Right atrium auricular region (tissue), 2 donors: Measurements from ENCODE around the gene ATXN10. TPM values are rescaled to one million over a fixed set of nuclear protein-coding genes. Genes with fewer than 3 reads are reported as not detected.
A peak's percentile ranks its signal among the peaks of the same experiment; 100 is the strongest.

Experiments
- DNase-seq: peaks from one replicate; pipeline ENCODE4 v3.0.0-alpha.2; 2019; ENCODE audit warnings: low spot score
- H3K27ac ChIP-seq, 2 donors: fragments of 200-600 bp; sonication (generic); 1 replicate in 1 of 2; 2 replicates in 1 of 2; pipeline ENCODE4 v1.5.1; 2016 to 2019
- H3K27me3 ChIP-seq, 2 donors: fragments of 200-600 bp; sonication (generic); one replicate each; pipeline versions ENCODE4 v1.5.1 to v1.6.0; 2017 to 2019
- H3K36me3 ChIP-seq: fragments of 200-600 bp; sonication (generic); one replicate; pipeline ENCODE4 v1.5.1; 2016
- H3K4me1 ChIP-seq, 2 donors: fragments of 200-600 bp; sonication (generic); one replicate each; pipeline versions ENCODE4 v1.5.1 to v1.6.0; 2017 to 2019
- H3K4me3 ChIP-seq, 2 donors: fragments of 200-600 bp; sonication (generic); 1 replicate in 1 of 2; 2 replicates in 1 of 2; pipeline ENCODE4 v1.5.1; 2017 to 2019; ENCODE audit warnings: mild to moderate bottlenecking in 1 of 2, moderate library complexity in 1 of 2
- H3K9me3 ChIP-seq, 2 donors: fragments of 200-600 bp; sonication (generic); one replicate each; pipeline ENCODE4 v1.5.1; 2019
- total RNA-seq, 2 donors: library from RNA; depleted of rRNA; stranded (reverse); fragments of >200 nt; gene quantifications; one replicate each; pipeline ENCODE4 v1.1.0, GENCODE V29; 2016
- TF ChIP-seq, protein P1 (sequence below), 2 donors: fragments of 200-600 bp; sonication (generic); IDR thresholded peaks; one replicate each; pipeline ENCODE4 v1.5.1; 2019; ENCODE audit warnings: antibody characterized with exemption in 2 of 2

Gene ATXN10
- total RNA-seq, 2 donors from 2014 or later: 85.3 to 88.5 TPM

DNA sequence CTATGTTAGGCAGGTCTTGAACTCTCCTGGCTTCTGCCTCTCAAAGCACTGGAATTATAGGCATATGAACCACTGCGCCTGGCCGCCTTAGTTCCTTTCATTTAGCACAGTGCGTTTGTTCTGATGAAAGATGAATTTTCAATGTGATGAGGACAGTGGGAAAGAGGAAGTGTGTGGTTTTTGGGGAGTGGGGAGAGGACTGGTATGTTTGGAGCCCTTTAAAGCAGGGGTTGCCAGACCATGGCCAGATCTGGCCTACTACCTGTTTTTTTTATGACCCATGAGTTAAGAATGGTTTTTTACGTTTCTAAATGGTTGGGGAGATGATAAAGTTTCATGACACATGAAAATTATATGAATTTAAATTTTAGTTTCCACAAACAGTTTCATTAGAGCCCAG lies 12.5 kb downstream of the ATXN10 start:
- no peak for DNase-seq
- H3K4me1 ChIP-seq: peaks cover 0 to 50% of the 10 kb centered on the region in 2 donors
- TF ChIP-seq, protein P1, sequence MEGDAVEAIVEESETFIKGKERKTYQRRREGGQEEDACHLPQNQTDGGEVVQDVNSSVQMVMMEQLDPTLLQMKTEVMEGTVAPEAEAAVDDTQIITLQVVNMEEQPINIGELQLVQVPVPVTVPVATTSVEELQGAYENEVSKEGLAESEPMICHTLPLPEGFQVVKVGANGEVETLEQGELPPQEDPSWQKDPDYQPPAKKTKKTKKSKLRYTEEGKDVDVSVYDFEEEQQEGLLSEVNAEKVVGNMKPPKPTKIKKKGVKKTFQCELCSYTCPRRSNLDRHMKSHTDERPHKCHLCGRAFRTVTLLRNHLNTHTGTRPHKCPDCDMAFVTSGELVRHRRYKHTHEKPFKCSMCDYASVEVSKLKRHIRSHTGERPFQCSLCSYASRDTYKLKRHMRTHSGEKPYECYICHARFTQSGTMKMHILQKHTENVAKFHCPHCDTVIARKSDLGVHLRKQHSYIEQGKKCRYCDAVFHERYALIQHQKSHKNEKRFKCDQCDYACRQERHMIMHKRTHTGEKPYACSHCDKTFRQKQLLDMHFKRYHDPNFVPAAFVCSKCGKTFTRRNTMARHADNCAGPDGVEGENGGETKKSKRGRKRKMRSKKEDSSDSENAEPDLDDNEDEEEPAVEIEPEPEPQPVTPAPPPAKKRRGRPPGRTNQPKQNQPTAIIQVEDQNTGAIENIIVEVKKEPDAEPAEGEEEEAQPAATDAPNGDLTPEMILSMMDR (IDR thresholded peaks at IDR 0.05): no peak
- no peaks in the 10 kb centered on the region for H3K27me3 ChIP-seq
- no peaks in the 10 kb centered on the region for H3K9me3 ChIP-seq
- H3K4me3 ChIP-seq: no peak overlapping the region
- no peaks in the 10 kb centered on the region for H3K36me3 ChIP-seq
- H3K27ac ChIP-seq: no peak overlapping the region

DNA sequence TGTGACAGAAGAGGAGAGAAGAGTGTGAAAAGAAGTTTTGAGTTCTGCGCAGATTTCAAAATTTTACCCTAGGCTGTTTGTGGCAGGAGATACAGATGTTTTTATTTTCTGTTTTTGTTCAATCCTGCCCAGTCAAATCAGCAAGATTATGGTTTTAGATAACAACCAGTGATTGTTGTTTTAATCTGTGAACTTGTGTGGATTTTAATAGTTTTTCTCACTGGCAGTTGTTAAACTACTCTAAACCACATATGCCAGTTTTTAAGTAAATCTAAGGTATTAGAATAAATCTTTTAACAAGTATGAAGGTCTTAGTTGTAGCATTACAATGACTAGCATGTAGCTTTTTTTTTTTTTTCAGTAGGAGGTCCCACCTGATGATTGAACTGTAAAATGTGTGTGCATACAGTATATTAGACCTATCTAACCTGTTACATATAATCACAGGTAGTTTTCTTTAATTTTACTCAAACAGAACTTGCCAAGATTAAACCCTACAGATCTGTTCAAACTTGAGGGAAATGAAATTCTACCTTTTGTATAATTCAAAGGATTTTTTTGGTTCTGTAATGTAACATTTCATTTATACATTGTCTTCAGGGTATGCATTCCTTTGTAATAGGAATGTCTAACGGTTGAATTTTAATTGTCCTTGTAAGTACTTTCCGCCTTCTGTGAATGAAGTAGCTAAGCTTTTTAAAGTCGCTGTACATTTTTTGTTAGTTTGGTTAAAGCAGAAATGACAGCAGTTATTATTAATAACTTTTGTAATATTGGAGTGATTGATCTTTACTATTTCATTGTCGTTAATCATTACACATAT lies 13.3 kb downstream of the ATXN10 start:
- no peaks in the 10 kb centered on the region for H3K36me3 ChIP-seq
- peaks cover 0 to 54% of the 10 kb centered on the region in 2 donors for H3K4me1 ChIP-seq
- H3K27ac ChIP-seq: no peak overlapping the region
- no peak for DNase-seq
- H3K9me3 ChIP-seq: no peaks in the 10 kb centered on the region
- TF ChIP-seq, protein P1 (IDR thresholded peaks at IDR 0.05): no peak
- no peaks in the 10 kb centered on the region for H3K27me3 ChIP-seq
- H3K4me3 ChIP-seq: no peak overlapping the region

DNA sequence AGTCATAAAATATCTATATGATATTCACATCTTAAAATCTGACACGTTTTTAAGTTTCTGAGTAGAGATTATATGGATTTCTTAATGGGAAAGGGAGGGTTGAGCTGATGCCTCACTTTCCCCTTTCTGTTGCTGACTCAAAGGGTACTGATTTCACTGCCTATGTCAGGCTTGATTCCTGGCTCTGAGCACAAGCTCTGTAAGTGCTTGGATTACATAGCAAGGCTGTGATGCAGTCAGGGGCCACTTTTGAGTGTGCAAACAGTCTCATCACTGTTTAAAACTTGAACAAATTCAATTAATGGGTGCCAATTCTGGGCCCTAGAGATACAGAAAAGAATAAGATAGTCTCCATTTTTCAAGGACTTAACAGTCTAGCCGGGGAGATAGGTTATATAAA lies 14.4 kb downstream of the ATXN10 start:
- DNase-seq: no peak
- Histone ChIP-seq H3K27ac (peak overlapping the region in 1 of 2 donors; percentile 30), H3K27me3 (no peaks in the 10 kb centered on the region), H3K9me3 (no peaks in the 10 kb centered on the region), H3K36me3 (peaks cover 3% of the 10 kb centered on the region), H3K4me1 (peaks cover 0 to 54% of the 10 kb centered on the region in 2 donors), H3K4me3 (no peak overlapping the region)
- TF ChIP-seq, protein P1 (IDR thresholded peaks at IDR 0.05): no peak

DNA sequence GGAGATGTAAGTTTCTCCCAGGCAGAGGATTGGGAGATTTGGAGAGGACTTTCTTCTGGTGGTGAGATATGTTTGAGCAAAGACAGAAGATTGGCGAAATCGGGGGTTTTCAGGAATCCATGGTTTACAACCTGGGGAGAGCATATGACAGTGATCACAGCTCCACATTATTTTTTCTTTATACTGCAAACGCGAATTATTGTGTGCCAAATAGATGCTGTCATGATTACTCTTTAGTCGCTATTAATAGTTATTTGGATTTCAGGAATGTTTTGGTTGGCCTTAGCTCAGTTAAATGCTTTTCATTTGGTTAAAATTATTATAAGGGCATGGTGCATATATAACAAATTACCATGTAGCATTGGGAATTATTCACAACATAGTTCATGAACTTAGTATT lies 15.2 kb downstream of the ATXN10 start:
- Histone ChIP-seq H3K36me3 (peaks cover 12% of the 10 kb centered on the region), H3K27ac (peak overlapping the region in 1 of 2 donors; percentile 72), H3K27me3 (no peaks in the 10 kb centered on the region), H3K9me3 (no peaks in the 10 kb centered on the region), H3K4me3 (no peak overlapping the region), H3K4me1 (peaks cover 0 to 47% of the 10 kb centered on the region in 2 donors)
- no peak for DNase-seq
- TF ChIP-seq, protein P1 (IDR thresholded peaks at IDR 0.05): no peak

DNA sequence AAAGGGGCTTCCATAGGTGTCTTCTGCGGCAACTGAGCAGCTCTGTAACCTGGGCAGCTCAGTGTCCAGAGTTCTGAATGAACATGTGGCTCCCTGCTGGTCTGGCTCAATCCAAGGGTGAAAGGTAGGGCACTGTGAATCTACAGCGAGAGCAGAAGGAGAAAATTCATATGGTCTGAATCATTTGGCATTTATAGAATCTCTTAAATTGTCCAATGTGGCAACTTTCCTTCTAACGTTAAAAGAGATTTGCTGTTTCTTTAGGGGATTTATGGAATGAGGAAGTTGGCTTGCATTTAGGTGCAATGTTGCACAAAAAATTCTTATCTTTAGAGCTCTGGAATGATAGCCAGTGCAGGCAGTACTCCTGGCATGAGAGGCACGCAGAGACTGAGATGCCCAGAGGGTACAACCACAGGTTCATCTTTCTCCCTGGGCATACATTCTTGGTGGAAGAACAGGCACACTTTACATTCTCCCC lies 17.0 kb downstream of the ATXN10 start:
- Histone ChIP-seq H3K27me3 (no peaks in the 10 kb centered on the region), H3K4me1 (peaks cover 0 to 38% of the 10 kb centered on the region in 2 donors), H3K27ac (peak overlapping the region; percentile 23 to 72), H3K36me3 (peaks cover 25% of the 10 kb centered on the region), H3K9me3 (no peaks in the 10 kb centered on the region), H3K4me3 (no peak overlapping the region)
- DNase-seq: no peak
- TF ChIP-seq, protein P1 (IDR thresholded peaks at IDR 0.05): no peak
